ENCODE results near the gene ACTR1A.

- TF ChIP-seq CTCF (IDR thresholded peaks at IDR 0.05), result no peak
- TF ChIP-seq POLR2A (IDR thresholded peaks at IDR 0.05), result no peak
Measured at GRCh38 chr10:102457591-102458150, 44.8 kb downstream of the ACTR1A start.

Data from adrenal gland (tissue), 5 donors.